SK-MEL-5 (cell line): ENCODE data around the gene MTG2. TPM values are rescaled to one million over a fixed set of nuclear protein-coding genes. Genes with fewer than 3 reads are reported as not detected.

Experiments
- DNase-seq: peaks from one replicate; pipeline ENCODE4 v3.0.0-alpha.2; 2016; ENCODE audit warnings: low read depth, low spot score
- in situ Hi-C: cut with HindIII; loops from 2 replicates; pipeline ENCODE4 v1.10.0; 2016; ENCODE audit warnings: low sequenced_read_pairs, high pct_unique_total_duplicates, low pct_unique_long_range_greater_than_20kb
- total RNA-seq: library from RNA; depleted of rRNA; stranded (reverse); fragments of >200 nt; shearing (Covaris generic); gene quantifications from 2 replicates; pipeline ENCODE4 v1.2.3, GENCODE V29; 2014

The MTG2 gene
- total RNA-seq, 1 experiment from 2014 or later = 29.6 TPM

DNA sequence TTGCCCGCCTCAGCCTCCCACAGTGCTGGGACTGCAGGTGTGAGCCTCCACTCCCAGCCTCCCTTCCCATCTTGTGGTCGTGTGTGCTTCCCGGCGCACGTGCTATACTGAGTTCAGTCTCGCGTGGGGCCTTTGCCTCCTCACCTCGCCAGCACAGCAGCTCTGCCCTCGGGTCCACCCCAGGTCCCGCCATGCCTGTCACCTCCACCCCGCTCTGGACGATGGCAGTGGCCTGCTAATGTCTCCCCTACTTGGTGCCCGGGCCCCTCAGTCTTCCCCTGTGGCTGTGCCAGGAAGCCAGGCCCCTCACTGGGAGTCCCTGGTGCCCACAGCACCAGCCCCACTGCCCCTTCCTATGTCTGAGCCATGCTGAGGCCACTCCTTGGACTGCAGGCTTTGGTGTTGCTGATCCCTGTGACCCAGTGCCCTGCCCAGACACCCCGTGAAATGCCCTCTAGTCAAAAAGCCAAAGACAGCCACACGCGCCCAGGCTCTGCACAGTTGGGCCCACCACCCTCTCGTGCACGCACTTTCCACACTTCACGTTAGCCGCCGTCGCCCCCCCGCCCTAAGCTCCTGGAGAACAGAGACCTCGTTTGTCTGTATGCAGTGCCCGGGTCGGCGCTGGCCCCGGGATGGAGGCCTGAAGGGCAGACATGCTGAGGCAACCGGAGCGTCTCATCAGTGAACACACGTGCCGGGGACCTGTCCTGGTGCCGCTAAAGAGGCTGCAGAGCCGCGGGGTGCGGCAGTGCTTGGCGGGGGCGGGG, 23.0 kb downstream of the MTG2 start:
- no peak for DNase-seq
- in situ Hi-C loops = no loop called here

DNA sequence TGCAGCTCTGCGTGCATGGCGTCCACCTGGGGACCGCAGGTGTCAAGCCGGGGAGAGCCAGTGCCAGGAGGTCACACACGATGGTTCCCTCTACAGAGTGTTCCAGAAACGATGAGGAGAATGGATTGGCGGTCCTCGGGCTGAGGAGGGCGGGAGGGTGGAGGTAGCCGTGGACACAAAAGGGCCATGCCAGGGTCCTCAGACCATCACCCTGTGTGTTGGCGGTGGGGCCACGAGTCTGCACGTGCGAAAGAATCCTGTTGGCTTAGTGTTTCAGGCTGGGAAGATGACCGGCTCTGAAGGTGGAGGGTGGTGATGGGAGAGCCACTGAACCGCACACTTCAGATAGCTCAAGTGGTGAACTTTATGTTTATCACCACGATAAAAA, 23.6 kb downstream of the MTG2 start:
- in situ Hi-C loops = no loop called here
- DNase-seq = no peak

DNA sequence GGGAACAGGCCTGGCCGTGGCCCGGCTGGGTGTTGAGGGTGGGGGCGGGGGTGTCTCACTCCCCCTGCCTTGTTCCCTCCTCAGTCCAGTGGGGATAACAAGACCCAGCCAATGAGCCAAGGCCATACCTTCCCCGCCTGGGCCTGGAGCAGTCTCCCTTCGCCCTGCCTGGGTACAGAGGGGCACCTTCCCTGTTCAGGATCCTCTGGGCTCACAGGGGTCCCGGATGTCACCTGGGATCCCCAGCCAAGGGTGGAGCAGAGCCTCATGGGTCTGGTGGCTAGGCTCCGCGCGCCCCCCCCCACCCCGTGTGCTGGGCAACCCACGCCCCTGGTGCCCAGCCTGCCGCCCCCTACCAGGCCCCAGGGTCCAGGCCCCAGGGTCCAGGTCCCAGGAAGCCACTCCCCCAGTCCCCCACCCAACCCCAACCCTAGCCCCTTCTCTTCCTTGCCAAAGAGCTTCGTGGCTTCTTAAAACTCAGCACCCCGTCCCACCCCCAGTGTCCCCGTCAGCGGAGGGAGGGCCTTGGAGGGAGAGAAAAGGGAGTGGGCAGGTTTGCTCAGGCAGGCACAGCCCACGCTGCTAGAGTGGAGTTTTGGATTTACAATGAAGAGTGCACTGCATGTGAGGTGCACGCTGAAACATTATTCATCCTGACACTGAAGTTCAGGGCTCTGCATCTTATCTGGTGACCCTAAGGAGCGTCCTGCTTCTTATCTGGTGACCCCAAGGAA, 25.4 kb downstream of the MTG2 start:
- no peak for DNase-seq
- in situ Hi-C loops = no loop called here

DNA sequence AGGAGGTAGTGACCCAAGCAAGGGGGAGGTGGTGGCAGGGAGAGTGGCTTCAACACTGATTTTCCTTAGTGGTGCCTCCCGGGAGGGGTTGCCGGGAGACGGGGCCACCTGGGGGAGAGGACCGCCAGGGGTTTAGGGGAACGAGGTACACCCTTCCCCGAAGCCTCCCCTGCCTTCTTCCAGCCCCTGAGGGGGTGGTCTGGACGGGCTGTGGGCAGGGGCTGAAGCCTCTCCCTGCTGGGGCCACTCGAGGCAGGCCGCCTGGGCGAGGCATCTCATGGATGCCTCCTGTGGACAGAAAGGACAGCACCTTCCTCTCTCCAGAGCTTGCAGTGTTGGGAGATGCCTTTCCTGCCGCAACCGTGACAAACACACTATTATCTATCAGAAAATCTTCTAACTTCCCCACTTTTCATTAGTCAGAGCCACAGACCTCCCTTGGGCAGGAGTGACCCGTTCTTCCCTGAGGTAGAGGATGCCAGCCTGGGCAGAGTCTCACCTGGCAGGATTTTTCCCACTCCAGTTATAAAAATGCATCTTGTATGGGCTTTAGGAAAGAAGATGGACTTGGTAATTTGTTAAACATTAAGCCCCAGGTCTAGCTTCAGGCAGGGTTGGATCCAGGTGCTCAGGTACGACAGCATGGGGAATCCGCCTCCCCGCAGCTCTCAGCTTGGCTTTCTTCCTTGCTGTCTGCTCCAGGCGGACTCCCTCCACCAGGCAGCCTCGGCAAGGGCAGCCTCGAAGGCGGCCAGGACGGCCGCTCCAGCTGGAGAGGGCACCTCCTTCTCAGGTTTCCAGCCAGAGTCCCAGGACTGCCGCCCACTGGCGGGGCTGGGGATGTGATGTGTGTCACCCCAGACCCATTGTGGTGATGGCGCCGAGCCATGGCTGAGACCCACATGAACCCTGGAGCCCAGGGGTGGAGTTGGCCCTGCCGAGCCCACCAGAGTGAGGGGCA, 26.2 kb downstream of the MTG2 start:
- peak; percentile 43 for DNase-seq
- in situ Hi-C loops = no loop called here

DNA sequence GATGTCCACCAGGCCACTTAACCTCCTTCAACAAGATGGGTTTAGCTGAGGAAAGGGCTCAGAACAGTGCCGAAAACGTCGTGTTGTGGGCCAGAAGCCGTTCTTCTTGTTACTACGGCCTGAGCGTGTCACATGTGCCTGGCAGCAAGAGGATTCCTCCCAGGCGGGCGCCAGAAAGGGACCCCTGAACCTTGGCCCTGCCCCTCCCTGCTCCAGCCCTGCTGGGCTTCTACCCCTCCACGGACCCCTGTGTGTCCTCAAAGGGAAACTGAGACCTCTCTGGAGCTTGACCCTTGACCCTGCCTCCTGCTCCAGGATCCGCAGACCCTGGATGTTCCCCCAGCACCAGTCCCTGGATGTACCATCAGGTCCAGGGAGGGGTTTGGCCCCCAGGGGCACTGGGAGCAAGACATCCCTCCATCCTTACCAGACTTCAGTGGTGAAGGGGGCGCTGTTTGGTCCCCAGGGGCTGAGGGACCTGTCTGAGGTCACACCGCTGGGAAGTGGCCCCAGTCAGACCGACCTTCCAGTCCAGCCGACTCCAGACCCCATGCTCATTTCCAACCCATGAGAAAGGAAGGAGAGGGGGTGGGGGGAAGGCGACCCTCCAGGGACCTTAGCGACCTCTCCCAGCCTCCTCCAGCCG, 27.1 kb downstream of the MTG2 start:
- no peak for DNase-seq
- in situ Hi-C loops = no loop called here

DNA sequence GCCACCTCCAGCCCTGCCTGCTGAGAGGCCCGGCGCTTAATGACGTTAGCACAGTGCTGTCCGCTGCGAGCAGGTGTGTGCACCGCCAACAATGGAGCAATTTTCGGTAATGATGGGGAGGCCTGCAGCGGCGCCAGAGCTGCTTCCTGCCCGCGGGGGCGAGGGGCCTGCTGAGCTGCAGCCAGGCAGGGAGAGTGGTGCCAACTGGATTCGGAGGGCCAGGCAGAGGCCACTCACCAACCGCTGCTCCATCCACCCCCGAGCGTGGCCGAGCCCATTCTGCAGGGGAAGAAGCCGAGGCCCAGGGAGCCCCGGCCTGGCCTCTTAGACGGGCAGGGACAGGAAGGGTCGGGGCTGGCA, 27.6 kb downstream of the MTG2 start:
- in situ Hi-C loops = no loop called here
- DNase-seq = no peak

DNA sequence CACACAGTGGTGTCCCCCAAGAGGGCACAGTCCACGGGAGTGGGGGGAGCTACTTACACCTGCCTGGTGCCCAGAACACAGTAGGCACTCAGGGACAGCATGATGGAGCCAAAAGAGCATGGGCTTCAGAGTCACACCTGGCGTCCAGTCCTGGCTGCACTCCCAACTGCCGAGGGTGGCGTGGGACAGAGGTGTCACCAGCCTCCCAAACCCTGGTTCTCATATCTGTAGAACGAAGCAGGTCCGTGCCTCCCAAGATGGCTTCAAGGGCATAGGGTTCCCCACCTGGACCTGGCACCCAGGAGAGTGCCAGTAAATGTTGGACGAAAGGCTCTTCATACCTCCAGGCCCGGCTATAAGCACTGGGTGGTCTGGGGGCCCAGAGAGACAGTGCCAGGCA, 28.4 kb downstream of the MTG2 start:
- in situ Hi-C loops = no loop called here
- no peak for DNase-seq

DNA sequence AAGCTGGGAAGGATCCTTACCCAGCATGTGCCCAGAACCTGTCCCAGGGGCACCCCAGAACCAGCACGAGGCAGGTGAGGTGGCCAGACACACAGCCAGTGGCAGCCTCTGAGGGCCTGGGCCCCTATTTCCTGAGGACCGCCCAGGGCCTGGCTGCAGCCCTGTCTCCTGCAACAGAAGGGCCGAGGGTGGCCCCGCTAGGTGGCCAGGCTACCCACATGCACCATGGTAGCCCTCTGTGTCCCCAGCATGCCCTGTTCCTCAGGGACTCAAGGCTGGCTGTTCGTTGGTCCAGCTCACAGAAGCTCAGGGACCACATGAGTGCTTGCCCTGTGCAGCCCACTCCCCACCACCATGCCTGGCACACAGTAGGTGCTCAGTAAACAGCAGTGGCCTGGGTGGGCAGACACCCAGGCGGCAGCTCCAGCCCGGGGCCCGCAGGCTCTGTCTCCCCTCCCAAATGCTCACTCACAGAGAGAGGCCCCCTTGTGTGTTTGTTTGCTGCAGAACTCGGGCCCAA, 29.0 kb downstream of the MTG2 start:
- DNase-seq = no peak
- in situ Hi-C loops = no loop called here

DNA sequence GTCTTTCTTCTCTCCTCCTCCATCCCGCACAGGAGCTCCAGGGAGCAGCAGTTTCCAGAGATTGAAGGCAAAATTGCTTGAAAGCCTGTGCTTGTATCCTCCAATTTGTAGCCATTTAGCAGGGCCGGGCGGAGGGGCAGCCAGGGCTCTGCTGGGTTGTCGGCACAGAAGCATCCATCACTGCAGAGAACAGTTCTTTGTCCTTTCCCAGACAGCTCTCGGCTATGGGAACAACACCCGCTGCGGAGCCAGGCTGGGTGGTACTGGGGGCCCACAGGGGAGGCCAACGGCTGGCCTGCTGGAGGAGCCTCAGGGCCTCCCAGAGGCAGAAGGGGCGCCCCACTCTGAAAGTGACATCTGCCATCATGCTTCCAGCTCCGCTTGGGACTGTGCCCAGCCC, 29.5 kb downstream of the MTG2 start:
- in situ Hi-C loops = no loop called here
- DNase-seq = no peak

DNA sequence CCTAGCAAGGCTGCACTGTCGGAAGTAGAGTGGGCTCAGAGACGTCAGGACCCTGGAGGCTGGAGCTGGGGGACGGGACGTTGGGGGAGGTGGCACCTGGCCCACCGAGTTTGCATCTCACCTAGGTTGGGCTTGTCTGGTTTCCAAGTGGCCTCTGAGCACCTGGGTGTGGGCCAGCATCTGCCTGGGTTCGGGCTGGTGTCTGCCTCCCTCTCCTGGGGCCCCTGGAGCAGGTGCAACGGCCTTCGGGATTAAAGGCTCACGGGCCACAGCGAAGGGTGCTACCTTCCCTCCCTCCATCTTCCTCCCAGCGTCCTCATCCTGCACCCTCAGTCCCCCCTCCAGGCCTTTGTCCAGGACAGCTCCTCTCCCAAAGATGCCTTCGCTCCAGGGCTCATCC, 31.2 kb downstream of the MTG2 start:
- DNase-seq = no peak
- in situ Hi-C loops = no loop called here

DNA sequence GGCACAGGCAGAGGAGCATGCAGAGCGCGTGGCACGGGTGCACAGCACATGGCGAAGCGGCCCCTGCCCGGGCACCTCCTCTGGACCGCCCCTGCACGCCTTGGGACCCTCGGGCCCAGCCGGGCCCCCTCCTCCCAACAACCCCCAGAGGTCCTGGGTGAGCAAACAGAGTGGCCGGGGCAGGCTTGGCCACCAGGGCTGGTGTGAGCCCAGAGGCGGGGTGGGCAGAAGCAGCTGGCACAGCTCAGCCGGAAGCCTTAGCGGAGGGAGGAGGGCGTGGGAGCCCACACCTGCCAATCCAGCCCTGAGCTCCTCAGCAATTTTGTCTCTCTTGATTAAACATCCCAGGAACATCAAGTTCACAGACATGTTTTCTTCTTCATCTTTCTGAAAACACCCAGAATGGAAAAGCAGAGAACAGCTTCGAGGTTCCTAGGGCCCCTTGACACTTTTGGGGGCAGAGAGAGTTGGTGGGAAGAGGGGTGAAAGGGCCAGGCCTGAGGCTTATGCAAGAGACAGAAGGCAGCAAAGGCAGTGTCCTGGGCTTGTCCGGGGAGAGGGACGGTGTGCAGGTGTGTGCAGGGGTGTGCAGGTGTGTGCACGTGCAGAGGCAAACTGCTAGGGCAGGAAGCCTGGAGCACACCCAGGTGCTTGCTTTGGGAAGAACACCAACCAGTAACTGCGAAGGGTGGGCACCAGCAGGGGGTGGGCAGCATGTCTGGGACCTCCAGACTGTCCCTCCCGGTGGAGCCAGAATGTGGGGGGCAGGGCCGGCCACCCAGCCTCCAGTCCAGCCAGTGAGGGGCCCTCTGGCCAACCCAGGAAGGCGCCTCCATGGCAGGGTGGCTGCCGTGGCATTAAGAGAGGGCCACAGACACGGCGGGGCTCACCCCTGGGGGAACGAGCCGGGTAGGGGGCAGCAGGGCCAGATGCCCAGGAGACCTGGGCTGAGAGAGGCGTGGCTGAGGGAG, 32.5 kb downstream of the MTG2 start:
- DNase-seq = no peak
- in situ Hi-C loops = no loop called here

DNA sequence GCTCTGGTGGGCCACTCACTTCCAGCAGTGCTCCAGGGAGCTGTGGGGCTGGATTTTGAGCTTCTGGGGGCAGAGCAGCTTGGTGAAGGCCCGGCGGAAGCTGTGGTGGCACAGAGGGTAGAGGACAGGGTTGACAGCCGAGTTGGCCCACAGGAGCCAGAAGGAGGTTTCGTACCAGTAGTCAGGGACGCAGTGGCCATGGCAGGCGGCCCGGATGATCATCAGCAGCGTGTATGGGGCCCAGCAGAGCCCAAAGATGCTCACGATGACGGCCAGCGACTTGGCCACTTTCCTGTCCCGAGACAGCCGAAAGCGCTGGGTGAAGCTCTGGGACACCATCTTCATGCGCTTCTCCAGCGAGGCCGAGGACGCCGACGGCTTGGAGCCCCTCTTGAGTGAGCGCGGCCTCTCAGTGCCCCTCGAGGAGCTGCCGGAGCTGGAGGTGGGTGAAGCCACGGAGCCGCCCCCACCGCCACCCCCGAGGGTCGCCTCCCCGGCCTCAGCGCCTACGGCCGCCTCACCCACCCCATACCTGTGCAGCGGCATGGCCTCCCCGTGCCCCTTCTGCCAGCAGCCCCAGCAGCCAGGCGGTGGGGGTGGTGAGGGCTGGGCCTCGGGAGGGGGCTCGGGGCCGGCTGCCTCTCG, 33.3 kb downstream of the MTG2 start:
- no peak for DNase-seq
- in situ Hi-C loops = no loop called here

DNA sequence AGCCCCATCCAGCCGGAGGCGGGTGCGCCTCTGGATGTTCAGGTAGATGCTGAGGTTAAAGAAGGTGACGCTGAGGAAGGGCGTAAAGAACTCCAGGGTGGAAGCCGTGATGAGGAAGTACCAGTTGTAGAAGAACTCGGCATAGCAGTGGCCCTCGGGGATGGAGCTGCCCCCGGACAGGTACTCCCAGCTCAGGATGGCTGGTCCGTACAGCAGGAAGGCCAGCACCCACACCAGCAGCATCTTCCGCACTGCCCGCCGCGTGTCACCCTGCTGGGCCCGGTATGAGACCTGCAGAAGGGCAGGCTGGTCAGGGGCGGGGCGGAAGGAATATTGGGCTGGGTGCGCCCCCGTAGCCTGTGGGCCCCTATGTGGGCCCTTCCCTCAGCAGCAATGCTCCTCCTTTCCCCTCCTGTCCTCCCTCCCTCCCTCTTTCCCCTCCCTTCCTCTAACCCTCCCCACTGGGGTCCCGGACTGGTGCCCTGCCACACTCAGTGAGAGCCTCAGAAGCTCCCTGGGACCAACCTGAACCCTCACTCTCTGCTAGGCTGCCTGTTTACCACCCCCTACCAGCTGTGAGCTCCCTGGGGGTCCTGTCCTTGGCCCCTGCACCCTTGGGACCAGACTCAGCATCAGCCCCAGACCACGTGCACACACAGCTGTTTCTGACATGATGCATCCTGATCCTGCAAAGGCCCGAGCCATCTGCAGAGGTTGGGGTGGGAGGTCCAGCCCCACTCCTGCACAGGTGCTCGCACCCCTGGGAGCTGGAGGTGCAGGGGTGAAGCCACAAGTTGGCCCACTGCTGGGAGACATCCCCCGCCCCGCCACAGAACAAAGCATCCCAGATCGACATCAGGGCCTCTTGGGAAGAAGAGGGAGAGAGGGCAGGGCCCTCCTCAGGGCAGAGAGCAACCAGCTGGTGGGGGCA, 34.1 kb downstream of the MTG2 start:
- in situ Hi-C loops = no loop called here
- no peak for DNase-seq

DNA sequence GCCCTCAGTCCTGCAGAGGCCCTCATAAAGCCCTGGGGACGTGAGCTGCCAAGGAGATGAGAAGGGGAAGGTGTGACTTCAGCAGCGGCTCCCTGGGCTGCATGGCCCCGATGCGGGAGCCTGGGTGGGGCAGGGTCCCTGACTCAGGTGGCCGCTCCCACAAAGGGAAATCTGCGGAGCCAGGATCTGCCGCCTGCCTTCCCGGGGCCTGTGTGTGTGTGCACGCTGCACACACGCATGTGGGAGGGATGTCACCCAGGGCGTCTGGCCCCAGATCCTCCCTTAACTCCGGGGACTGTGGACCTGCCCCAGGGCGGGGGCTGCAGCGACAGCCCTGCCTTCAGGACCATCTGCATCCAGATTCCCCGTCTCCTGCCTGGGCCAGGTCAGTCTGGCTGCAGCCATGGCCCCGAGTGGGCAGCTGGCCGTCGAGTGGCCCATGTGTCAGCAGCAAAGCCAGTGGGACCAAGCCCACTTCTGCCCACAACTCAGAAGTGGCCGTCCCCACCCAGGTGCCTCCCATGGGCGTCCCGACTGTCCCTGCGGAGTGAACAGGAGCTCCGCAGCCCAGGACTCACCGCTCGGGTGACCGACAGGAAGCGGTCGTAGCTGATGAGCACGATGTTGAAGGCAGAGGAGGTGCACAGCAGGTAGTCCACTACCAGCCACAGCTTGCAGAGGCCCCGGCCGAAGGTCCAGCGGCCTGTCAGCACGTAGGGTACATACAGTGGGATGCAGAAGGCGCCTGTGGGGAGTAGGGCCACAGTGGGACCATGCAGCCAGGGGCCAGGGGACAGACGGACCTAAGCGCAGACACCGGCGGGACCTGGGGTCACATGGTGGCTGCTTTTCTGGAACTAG, 35.3 kb downstream of the MTG2 start:
- no peak for DNase-seq
- in situ Hi-C loops = no loop called here
